Activated CD4-positive, CD25-positive, alpha-beta regulatory T cell treated with anti-CD3 and anti-CD28 coated beads, Interleukin-2, amount 50 U/mL, for 24 hours (primary cell): ENCODE measurements around the gene RNF167.

ENCODE experiments used
- ATAC-seq, 2 donors: fragments of 150-1000 bp; cut with Tn5 transposase; one replicate each; pipeline ENCODE4 v1.10.0; 2021; ENCODE audit warnings: mild to moderate bottlenecking in 1 of 2, moderate library complexity in 1 of 2

Gene RNF167

GRCh38 chr17:4958102-4958501 is 18.0 kb downstream of the RNF167 start:
- ATAC-seq, result no peak

- no peak for ATAC-seq
Measured at GRCh38 chr17:4959261-4959965, 19.3 kb downstream of the RNF167 start.

GRCh38 chr17:4960279-4960922 is 20.3 kb downstream of the RNF167 start:
- ATAC-seq, result no peak

- no peak for ATAC-seq
Measured at GRCh38 chr17:4965311-4965986, 25.4 kb downstream of the RNF167 start.

- ATAC-seq, result peak; percentile 84 to 87
Measured at GRCh38 chr17:4966844-4967538, 26.9 kb downstream of the RNF167 start.

GRCh38 chr17:4967539-4968485 is 27.7 kb downstream of the RNF167 start, which contains the start of gene SPAG7:
Gene SPAG7 (minus strand): TSS chr17:4967817. CDS start chr17:4967804, 13 bp downstream.
- ATAC-seq, result peak; percentile 50 to 55

- ATAC-seq, result no peak
Measured at GRCh38 chr17:4968486-4969046, 28.5 kb downstream of the RNF167 start.

- peak; percentile 29 to 36 for ATAC-seq
Measured at GRCh38 chr17:4969047-4969550, 29.0 kb downstream of the RNF167 start.

GRCh38 chr17:4969551-4970173 is 29.6 kb downstream of the RNF167 start:
- no peak for ATAC-seq

- no peak for ATAC-seq
Measured at GRCh38 chr17:4970273-4970672, 30.2 kb downstream of the RNF167 start.

GRCh38 chr17:4971826-4972225 is 31.8 kb downstream of the RNF167 start:
- ATAC-seq, result no peak

GRCh38 chr17:4972322-4972721 is 32.3 kb downstream of the RNF167 start:
- ATAC-seq, result no peak

- no peak for ATAC-seq
Measured at GRCh38 chr17:4972752-4973151, 32.7 kb downstream of the RNF167 start.

GRCh38 chr17:4973256-4974114 is 33.4 kb downstream of the RNF167 start:
- no peak for ATAC-seq

- no peak for ATAC-seq
Measured at GRCh38 chr17:4974115-4974670, 34.1 kb downstream of the RNF167 start.

- ATAC-seq, result no peak
Measured at GRCh38 chr17:4978726-4979125, 38.7 kb downstream of the RNF167 start.

GRCh38 chr17:4980644-4981216 is 40.7 kb downstream of the RNF167 start:
- peak; percentile 72 to 74 for ATAC-seq

- no peak for ATAC-seq
Measured at GRCh38 chr17:4982305-4982704, 42.2 kb downstream of the RNF167 start.

- ATAC-seq, result no peak
Measured at GRCh38 chr17:4986403-4986802, 46.3 kb downstream of the RNF167 start.
